Astrocyte of the cerebellum (primary cell): ENCODE results near the gene SH3PXD2B.

Source experiments
- DNase-seq: peaks from one replicate; pipeline ENCODE4 v3.0.0-alpha.2; 2011; ENCODE audit warnings: low read depth
- H3K4me3 ChIP-seq: 2 replicates; pipeline ENCODE4 v1.5.1; 2011; ENCODE audit warnings: mild to moderate bottlenecking, low read depth, low read length, moderate library complexity
- in situ Hi-C: cut with HindIII; loops from 2 replicates; pipeline ENCODE4 v1.10.0; 2017; ENCODE audit warnings: low sequenced_read_pairs
- TF ChIP-seq, protein P1 (sequence below): IDR thresholded peaks from 2 replicates; pipeline ENCODE4 v1.5.1; 2012; ENCODE audit warnings: low read length, low read depth, moderate library complexity, mild to moderate bottlenecking; ENCODE audit errors: missing control alignments

Gene SH3PXD2B

DNA sequence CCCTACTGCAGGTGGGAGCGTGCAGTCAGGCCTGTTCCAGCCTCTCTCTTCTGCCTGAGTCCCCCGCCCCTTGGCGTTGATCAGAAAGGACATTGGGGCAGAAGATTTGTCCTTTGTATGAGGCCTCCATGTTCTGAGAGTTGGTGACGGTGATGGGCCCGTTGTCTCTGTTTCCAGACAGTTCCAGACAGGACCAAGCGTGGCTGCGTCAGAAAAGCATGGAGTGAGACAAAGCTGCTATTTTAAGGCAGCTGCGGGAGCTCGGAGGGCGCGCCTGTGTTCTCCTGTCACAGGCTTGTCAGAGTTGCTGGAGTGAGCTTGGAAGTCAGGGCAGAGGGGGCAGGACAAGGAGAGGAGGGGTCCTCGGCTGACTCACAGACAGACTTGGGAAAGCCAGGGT, 32.1 kb upstream of the SH3PXD2B start:
- DNase-seq: no peak
- no peak overlapping the region for H3K4me3 ChIP-seq
- TF ChIP-seq, protein P1, sequence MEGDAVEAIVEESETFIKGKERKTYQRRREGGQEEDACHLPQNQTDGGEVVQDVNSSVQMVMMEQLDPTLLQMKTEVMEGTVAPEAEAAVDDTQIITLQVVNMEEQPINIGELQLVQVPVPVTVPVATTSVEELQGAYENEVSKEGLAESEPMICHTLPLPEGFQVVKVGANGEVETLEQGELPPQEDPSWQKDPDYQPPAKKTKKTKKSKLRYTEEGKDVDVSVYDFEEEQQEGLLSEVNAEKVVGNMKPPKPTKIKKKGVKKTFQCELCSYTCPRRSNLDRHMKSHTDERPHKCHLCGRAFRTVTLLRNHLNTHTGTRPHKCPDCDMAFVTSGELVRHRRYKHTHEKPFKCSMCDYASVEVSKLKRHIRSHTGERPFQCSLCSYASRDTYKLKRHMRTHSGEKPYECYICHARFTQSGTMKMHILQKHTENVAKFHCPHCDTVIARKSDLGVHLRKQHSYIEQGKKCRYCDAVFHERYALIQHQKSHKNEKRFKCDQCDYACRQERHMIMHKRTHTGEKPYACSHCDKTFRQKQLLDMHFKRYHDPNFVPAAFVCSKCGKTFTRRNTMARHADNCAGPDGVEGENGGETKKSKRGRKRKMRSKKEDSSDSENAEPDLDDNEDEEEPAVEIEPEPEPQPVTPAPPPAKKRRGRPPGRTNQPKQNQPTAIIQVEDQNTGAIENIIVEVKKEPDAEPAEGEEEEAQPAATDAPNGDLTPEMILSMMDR: no peak
- in situ Hi-C loops: no loop called here

DNA sequence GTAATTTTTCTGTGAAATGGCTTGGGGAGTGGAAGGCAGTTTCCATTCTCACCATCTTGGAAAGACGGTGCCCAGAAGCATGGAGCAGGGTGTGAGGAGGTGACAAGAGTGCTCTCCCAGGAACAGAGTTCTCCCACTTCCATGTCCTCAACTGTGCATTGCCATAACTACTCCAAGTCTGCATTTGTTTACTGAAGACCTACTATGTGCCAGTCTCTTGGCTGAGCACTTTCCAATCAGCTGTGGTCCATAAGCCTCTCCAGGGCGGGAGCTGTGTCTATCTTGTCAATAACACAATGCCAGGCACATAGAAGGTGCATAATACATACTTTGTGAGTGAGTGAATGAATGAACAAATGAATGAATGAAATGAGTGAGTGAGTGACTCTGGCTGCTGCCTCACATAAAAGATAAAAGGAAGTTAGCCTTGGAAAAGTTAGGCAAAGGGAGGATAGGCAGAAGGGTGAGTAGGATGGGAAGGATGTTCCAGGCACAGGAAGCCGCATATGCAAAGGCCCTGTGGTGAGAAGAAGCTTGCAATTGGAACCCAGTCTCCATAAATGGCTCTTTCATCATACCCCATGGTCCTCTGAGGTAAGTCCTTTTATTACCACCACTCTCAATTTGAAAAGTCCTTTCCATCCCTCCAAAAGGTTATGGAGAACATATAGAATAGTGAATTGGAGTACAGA, 31.3 kb upstream of the SH3PXD2B start:
- H3K4me3 ChIP-seq: no peak overlapping the region
- TF ChIP-seq, protein P1: no peak
- no peak for DNase-seq
- in situ Hi-C loops: no loop called here

DNA sequence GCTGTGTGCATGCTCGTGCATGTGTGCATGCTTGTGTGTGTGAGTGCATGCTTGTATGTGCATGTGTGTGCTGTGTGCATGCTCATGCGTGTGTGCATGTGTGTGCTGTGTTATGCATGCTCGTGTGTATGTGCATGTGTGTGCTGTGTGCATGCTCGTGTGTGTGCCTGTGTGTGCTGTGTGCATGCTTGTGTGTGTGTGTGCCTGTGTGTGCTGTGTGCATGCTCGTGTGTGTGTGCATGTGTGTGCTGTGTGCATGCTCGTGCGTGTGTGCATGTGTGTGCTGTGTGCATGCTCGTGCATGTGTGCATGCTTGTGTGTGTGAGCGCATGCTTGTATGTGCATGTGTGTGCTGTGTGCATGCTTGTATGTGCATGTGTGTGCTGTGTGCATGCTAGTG, 30.3 kb upstream of the SH3PXD2B start:
- H3K4me3 ChIP-seq: no peak overlapping the region
- TF ChIP-seq, protein P1: no peak
- in situ Hi-C loops: no loop called here
- no peak for DNase-seq

DNA sequence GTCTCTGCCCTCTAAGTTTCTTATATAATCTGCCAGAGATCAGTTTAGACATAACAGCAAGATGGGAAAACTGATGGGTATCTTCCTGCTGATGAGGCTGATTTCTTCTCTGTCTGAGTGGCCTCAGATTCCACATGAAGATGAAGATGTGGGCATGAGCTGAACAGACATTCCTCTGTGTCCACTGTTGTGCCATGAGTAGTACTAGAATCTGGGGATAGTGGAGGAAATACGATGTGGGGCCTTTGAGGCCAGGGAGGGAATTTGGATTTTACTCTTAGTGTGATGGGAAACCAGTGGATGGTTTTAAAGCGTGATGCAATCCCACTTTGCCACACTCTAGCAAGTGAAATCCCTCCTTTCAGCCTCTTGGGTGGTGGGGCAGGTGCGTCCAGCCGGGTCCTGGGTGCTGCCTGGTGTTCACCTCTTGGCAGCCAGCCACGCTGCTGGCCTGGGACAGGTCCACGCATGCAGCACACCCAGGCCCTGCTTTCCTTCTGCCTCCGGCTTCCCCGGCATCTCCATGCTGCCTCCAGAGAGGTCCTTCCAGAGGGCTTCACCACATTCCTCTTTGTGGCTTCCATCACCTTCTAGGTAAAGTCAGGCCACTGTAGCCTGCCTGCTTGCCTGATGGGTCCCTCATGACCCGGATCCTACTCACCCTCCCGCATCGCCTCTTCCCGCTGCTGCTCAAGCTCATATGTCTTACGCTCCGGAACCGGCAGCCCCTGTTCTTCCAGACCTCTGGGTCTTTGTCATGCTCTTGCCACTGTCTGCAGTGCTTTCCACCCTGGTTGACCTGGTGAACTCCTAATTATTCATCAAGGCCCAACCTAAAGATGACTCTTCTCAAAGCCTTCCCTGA, 28.1 kb upstream of the SH3PXD2B start:
- in situ Hi-C loops: no loop called here
- no peak overlapping the region for H3K4me3 ChIP-seq
- DNase-seq: no peak
- TF ChIP-seq, protein P1: no peak

DNA sequence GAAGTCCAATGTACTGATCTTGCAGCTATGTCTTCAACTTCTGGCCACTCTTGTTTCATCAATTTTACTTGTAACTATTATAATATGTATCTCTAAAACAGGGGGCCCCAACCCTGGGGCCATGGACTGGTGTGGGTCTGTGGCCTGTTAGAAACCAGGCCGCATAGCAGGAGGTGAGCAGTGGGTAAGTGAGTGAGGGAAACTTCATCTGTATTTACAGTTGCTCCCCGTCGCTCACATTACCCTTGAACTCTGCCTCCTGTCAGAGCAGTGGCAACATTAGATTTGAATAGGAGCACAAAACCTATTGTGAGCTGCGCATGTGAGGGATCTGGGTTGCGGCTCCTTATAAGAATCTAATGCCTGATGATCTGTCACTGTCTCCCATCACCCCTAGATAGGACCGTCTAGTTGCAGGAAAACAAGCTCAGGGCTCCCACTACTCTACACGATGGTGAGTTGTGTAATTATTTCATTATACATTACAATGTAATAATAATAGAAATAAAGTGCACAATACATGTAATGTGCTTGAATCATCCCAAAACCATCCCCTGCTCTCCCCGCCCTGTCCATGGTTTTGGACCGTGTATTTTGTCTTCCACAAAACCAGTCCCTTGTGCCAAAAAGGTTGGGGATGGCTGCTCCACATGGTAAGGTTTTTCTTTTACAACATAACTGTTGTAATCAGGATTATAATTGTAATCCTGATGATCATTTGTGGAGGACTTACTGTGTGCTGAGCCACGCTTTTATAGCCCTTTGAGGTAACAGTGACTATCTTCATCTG, 26.9 kb upstream of the SH3PXD2B start:
- no peak for DNase-seq
- H3K4me3 ChIP-seq: no peak overlapping the region
- TF ChIP-seq, protein P1: no peak
- in situ Hi-C loops: no loop called here

DNA sequence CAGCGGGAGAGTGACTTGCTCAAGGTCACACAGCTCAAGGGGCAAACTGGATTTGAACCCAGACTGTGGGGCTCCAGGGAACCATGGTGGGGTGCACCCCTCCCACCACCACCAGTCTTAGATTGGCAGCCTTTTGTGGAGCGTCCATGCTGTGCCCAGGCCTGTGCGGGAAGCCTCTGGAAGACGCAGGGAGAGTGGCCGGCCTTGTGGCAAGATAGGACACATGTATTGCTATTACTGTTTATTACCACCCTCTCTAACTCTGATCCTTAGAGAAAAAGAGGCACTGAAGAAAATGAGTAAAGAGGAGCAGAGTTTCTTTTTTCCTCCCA, 25.4 kb upstream of the SH3PXD2B start:
- H3K4me3 ChIP-seq: no peak overlapping the region
- in situ Hi-C loops: no loop called here
- DNase-seq: no peak
- TF ChIP-seq, protein P1: no peak
